H4 (cell line): ENCODE data around the gene C9orf152. TPM values are rescaled to one million over a fixed set of nuclear protein-coding genes. Genes with fewer than 3 reads are reported as not detected.
"Not testable (repeated sequence)": the region's sequence is repeated elsewhere in the genome, so short reads cannot be mapped to it uniquely, and the experiment has no call there.

Experiments used
- DNase-seq: peaks from one replicate; pipeline ENCODE4 v3.0.0-alpha.2; 2015; ENCODE audit warnings: low spot score
- total RNA-seq: library from RNA; depleted of rRNA; stranded (reverse); fragments of >200 nt; shearing (Covaris generic); gene quantifications from 2 replicates; pipeline ENCODE4 v1.2.3, GENCODE V29; 2014

Gene C9orf152
- total RNA-seq, 1 experiment from 2014 or later = not detected

- no peak for DNase-seq
These were observed 6.8 kb upstream of the C9orf152 start for GRCh38 chr9:110214586-110215355.

GRCh38 chr9:110214090-110214489 is 6.1 kb upstream of the C9orf152 start:
- DNase-seq = no peak

GRCh38 chr9:110213413-110214044 is 5.6 kb upstream of the C9orf152 start:
- no peak for DNase-seq

GRCh38 chr9:110207071-110207641 is 803 bp downstream of the C9orf152 start:
- DNase-seq = no peak

GRCh38 chr9:110206389-110206788 is 1.6 kb downstream of the C9orf152 start:
- no peak for DNase-seq

GRCh38 chr9:110205612-110206011 is 2.3 kb downstream of the C9orf152 start:
- not testable (repeated sequence) for DNase-seq

GRCh38 chr9:110202232-110202631 is 5.7 kb downstream of the C9orf152 start:
- no peak for DNase-seq

GRCh38 chr9:110199643-110200042 is 8.3 kb downstream of the C9orf152 start:
- DNase-seq = no peak

- no peak for DNase-seq
These were observed 9.6 kb downstream of the C9orf152 start for GRCh38 chr9:110198357-110198756.

GRCh38 chr9:110197330-110198187 is 10.4 kb downstream of the C9orf152 start:
- DNase-seq = no peak

GRCh38 chr9:110196084-110196499 is 11.9 kb downstream of the C9orf152 start:
- not testable (repeated sequence) for DNase-seq

GRCh38 chr9:110192531-110193261 is 15.3 kb downstream of the C9orf152 start:
- peak; percentile 43 for DNase-seq

- DNase-seq = no peak
These were observed 16.3 kb downstream of the C9orf152 start for GRCh38 chr9:110191615-110192014.

GRCh38 chr9:110189559-110190320 is 18.2 kb downstream of the C9orf152 start:
- no peak for DNase-seq

GRCh38 chr9:110188991-110189390 is 19.0 kb downstream of the C9orf152 start:
- no peak for DNase-seq

- DNase-seq = no peak
These were observed 19.9 kb downstream of the C9orf152 start for GRCh38 chr9:110188101-110188500.

GRCh38 chr9:110187126-110187525 is 20.8 kb downstream of the C9orf152 start:
- DNase-seq = no peak

GRCh38 chr9:110186254-110186653 is 21.7 kb downstream of the C9orf152 start:
- DNase-seq = no peak

GRCh38 chr9:110185806-110186205 is 22.2 kb downstream of the C9orf152 start:
- DNase-seq = no peak
